HG02571 (cell line): ENCODE data around the gene POLE4.

Experiments used
- ATAC-seq: cut with Tn5 transposase; IDR thresholded peaks from one replicate; pipeline ENCODE4 v1.9.1; 2021; ENCODE audit warnings: mild to moderate bottlenecking, moderate library complexity; ENCODE audit not compliant: unreplicated experiment

The POLE4 gene

DNA sequence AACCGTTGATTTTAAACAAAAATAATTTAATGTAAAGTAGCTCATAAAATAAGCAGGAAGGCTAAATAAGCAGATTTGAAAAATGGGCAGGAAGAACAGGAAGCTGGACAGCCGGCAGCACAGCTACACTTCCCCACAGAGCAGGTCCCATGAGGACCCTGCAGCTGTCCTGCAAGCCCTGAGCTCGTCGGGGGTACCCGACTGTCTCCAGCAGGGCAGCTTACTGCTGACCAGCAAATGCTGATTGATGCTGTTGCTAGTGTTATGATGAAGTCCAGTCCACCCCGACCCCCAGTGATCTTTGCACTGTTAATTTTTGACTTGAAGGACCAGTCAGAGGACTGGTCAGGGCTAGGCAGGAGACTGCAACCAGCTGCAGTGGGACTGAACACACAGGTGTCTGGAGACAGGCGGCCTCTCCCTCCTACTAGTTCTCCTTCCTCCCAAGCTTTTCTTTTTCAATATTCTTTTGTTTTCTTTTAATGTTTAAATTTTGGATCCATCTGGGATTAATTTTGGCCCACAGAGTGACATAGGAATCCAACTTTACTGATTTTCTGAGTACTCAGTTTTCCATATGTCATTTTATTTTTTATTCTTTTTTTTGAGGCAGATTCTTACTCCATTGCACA lies 27.7 kb downstream of the POLE4 start:
- no peak for ATAC-seq

DNA sequence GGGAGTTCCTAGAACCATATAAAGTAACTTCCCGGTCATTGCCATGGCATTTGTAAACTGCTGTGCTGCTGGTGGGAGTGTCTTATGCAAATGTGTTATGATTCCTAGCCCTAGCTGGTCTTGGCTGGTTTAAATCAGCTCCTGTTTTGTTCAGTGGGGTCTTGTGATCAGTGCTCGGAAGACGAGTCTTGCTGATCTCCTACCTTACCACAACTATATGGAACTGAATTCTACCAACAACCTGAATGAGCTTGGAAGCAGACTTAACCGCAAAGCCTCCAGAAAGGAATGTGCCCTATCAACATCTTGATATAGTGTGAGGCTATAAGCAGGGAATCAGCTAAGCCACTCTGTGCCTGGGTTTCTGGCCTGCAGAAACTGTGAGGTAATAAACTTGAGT lies 33.5 kb downstream of the POLE4 start:
- ATAC-seq, result no peak

DNA sequence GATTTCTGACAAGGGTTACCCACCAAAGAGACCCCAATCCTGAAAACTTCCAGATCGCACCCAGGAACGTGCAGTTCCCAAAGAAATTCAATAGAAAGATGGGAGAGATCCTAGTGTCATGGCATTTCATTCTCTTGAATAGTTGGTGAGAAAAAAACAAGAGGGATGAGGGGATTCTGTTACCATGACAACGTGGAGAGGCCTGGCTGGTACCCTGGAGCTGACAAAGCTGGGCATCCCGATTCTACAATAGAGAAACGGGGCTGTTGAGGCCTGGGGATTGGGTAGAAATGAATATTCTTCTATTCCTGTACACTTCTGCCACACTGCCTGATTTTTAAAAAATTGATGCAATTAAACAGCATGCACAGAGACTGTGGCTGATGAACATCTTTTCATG lies 41.0 kb downstream of the POLE4 start:
- ATAC-seq, result no peak

DNA sequence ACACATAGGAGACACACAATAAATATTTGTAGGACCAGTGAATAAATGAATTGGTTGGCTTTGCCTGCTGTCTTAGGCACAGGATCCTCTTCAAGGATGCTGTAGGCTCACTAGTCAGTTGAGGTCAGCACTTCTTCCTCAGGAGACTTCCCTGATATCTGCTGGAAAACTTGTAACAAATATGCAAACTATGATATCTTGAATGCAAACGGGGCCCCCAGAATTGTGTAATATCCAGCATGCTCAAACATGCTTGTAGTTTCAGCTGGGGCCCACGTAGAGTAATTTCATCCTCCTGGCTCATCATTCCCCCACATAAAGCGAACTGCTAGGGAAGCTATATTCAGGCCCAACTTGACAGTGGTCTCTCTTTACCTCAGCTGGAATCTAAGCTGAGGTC lies 43.6 kb downstream of the POLE4 start:
- no peak for ATAC-seq

DNA sequence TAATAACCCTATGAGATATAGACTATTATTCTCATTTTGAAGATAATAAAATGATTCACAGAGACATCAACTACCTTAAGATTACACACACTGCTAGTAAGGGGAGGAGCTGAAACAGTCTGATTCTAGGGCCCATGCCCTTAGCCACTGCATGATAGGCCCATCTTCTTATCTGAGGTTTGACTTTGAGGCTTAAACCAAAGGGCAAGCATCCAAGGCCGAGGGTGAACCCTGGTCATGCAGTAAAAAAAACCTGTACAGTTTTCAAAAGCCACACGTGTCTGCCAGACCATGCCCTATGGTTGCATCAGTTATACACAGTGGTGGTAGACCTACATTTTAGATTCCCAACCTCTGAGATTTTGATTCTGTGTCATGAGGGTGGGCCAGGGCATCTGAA lies 44.8 kb downstream of the POLE4 start:
- no peak for ATAC-seq

DNA sequence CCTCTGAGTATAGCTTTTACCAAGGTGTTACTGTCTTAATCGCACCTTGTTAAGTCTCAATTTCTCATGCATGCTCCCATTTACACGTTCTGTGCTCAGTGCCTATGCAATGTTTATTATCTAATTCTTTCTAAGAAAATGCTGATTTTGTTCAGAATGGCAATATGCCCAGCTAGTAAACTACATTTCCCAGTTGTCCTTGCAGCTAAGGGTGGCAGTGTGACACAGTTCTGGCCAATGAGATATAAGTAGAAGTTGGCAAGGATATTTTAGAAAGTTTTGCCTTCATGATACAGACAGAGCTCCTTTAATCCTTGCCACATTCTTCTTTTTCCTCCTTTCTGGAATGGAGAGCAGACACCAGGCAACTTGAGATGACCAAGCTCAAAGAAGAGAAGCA lies 45.3 kb downstream of the POLE4 start:
- ATAC-seq, result no peak

DNA sequence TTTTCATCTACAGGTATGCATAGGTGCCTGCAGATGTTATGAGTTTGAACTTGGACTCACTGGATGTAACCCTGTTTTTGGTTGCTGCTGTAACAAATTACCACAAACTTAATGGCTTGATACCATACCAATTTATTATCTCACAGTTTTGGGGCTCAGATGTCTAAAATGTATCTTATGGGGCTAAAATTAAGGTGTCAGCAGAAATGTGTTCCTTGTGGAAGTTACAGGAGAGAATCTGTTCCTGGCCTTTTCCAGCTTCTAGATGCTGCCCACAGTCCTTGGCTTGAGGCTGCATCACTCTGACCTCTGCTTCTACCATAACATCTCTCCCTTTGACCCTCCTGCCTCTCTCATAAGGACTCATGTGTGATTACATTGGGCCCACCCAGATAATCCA lies 47.6 kb downstream of the POLE4 start:
- ATAC-seq, result no peak

DNA sequence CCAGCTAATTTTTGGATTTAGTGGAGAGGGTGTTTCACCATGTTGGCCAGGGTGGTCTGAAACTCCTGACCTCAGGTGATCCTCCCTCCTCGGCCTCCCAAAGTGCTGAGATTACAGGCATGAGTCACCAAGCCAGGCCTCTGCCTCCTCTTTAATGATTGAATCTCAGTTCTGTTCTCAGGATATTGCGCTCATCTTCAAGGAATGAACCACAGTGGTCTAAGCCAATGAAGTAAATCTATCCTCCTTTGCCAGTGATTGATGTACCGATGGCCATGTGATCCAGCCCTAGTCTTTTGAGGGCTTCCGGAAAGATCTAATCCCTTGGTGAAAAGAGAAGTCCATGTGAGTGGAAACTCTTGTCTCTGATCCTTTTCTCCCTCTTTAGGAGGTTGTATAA lies 48.6 kb downstream of the POLE4 start:
- no peak for ATAC-seq

DNA sequence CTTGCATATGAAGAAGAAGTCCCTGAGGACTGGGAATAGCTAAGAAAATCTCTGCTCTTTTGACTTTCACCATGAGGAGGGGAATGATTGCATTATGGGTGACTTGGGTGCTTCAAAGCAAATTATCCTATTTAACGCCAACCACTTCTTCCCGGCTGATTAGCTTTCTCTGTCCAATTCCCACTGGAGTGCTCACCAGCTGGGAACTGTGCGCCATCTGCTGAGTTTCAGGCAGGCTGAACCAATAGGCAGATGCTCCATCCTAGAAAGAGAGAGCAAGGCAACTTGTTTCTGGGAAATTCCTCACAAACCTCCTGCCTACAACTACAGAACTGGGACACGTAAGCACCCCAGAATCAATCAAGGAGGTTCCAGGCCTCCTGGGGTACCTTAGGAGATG lies 49.4 kb downstream of the POLE4 start:
- ATAC-seq, result no peak

DNA sequence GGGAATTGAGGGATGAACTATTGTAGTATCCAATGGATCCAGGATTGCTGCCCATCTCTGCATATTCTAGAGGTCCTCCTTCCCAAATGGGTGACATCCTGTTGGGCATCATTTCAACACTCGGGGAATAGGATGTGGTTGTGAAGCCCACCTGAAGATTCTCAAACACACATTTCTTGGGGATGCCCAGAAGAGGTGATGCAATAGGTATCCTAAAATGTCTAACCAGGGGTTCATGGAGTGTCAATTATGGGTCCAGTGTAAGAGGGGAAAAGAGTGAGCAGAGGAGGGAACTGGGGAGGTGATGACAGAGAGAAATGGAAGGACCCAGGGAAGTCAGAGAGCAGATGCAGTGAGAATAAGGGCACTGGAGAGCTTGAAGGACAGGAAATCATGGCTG lies 52.1 kb downstream of the POLE4 start:
- ATAC-seq, result no peak

DNA sequence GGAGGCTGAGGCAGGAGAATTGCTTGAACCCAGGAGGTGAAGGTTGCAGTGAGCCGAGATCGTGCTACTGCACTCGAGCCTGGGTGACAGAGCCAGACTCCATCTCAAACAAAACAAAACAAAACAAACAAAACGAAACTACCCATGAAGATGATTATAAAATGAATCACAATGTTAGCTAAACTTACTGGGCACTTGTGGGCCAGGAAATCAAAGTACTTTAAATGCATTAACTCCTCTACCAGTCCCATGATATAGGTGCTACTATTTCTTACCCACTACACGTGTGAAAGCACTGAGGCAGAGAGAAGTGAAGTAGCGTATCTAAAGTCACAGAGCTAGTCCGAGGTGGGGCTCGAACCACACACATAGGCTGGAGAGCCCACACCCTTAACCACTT lies 53.6 kb downstream of the POLE4 start:
- ATAC-seq, result no peak

DNA sequence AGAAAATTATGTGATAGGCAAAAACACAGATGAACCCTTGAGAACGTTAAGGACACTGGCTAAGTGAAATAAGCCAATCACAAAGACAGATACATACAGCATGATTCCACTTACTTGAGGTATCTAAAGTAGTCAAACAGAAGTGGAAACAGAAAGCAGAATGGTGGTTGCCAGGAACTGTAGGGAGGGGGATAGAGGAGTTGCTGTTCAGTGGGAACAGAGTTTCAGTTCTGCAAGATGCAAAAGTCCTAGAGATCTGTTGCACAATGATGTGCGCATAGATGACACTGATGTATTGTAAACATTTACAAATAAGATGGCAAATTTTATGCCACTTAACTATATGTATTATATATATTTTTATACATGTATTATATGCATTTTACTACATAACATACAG lies 59.7 kb downstream of the POLE4 start:
- no peak for ATAC-seq
